Fibroblast of villous mesenchyme (primary cell): ENCODE data around the gene MST1. TPM values are rescaled to one million over a fixed set of nuclear protein-coding genes. Genes with fewer than 3 reads are reported as not detected.
A peak's percentile ranks its signal among the peaks of the same experiment; 100 is the strongest.

Experiments used
- DNase-seq: peaks from one replicate; pipeline ENCODE4 v3.0.0-alpha.2; 2010; ENCODE audit warnings: low read depth
- H3K4me3 ChIP-seq: 2 replicates; pipeline ENCODE4 v1.5.1; 2011; ENCODE audit warnings: low read depth, mild to moderate bottlenecking, low read length
- total RNA-seq: library from RNA; depleted of rRNA; stranded (reverse); fragments of >200 nt; gene quantifications from 2 replicates; pipeline ENCODE4 v1.2.3, GENCODE V29; 2012
- TF ChIP-seq, protein P1 (sequence below): IDR thresholded peaks from 2 replicates; pipeline ENCODE4 v1.5.1; 2012; ENCODE audit warnings: low read depth, mild to moderate bottlenecking, low read length; ENCODE audit not compliant: insufficient read depth

The MST1 gene
- total RNA-seq, 1 donor, result 1.7 TPM

DNA sequence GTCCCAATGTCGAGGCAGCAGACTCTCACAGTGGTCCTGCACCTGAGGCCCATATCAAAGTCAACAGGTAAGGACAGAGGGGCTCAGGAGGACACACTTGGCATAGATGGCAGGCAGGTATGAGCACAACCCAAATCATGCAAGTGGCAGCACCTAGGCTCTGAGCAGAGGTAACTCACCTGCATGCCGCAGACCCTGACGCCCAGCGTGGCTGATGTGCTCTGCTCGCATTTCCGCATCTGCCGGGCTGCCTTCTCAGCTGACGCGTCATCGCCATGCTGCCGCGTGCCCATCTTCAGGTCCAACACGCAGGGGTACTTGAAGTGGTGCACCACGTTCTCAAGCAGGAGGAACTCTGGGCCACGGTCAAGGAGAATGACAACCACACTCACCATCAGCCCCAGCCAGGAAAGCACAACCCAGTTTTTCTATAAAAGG, 38.7 kb upstream of the MST1 start:
- TF ChIP-seq, protein P1, sequence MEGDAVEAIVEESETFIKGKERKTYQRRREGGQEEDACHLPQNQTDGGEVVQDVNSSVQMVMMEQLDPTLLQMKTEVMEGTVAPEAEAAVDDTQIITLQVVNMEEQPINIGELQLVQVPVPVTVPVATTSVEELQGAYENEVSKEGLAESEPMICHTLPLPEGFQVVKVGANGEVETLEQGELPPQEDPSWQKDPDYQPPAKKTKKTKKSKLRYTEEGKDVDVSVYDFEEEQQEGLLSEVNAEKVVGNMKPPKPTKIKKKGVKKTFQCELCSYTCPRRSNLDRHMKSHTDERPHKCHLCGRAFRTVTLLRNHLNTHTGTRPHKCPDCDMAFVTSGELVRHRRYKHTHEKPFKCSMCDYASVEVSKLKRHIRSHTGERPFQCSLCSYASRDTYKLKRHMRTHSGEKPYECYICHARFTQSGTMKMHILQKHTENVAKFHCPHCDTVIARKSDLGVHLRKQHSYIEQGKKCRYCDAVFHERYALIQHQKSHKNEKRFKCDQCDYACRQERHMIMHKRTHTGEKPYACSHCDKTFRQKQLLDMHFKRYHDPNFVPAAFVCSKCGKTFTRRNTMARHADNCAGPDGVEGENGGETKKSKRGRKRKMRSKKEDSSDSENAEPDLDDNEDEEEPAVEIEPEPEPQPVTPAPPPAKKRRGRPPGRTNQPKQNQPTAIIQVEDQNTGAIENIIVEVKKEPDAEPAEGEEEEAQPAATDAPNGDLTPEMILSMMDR, result no peak
- H3K4me3 ChIP-seq, result no peak overlapping the region
- DNase-seq, result no peak

DNA sequence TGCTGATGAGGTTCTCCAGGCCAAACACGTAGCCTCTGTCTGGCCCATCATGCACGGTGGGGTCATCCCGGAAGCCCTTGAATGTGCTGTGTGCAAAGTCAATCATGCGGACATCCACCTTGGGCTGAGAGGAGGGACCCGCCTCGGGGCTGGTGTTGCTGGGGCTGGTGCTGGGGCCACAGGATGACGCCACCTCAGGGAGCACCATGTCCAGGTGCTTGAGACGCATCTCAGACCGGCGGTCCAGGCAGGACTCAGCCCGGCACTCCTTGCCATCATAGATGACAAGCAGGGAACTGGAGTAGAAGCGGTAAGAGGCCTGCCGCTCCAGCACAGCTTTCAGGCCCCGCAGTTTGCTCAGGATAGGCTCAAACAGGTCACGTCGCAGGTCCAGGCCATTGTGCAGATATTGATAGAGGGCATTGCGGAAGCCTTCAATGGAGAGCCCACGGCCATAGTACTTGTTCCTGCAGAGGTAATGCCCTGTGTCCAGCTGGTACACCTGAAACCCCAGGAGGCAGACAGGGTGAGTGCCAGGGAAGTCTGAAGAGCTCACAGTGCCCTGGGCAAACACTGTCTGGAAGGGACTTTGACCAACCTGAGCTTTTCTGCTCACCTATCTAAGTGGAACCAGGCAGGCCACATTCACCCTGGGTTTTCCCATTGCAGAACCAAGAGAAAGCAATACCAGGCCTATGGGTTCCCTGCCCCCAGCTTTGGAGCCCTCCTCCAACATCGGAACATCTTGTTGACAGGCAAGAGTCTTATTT, 38.1 kb upstream of the MST1 start:
- H3K4me3 ChIP-seq, result no peak overlapping the region
- TF ChIP-seq, protein P1, result no peak
- DNase-seq, result no peak

DNA sequence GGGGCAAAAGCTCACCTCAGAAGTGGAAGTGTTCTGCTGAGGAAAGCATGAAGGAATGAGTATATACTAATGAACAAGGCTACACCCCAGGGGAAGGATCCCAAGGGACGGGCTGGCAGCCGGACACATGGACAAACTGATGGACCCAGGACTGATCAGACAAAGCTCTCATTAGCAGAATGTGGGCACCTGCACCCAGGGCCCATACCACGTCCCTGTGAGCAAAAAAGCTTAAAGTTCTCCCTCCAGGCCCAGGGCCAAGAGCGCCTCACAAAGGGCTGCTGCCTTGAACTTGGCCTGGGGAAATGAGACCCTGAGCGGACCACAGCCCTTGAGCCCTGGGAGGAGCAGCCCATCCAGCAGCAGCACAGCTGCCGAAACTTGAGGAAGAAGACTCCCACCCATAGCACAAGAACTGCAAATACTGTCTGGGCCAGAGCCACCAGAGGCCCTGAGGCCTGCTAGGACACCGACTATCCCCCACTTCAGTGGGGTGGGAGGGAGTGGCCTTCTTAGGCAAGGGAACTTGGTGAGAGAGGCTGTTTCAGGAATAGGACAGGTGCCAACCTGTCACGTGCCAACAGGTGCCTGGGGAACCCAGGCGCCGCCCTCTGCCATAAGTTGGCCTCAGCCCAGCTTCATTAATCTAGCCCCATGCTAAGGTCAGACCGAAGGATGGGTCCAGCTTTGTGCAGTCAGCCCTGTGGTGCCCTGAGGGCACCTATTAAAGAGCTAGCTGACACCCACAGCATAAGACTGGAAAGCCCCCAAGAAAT, 36.8 kb upstream of the MST1 start:
- no peak for DNase-seq
- TF ChIP-seq, protein P1, result no peak
- no peak overlapping the region for H3K4me3 ChIP-seq

DNA sequence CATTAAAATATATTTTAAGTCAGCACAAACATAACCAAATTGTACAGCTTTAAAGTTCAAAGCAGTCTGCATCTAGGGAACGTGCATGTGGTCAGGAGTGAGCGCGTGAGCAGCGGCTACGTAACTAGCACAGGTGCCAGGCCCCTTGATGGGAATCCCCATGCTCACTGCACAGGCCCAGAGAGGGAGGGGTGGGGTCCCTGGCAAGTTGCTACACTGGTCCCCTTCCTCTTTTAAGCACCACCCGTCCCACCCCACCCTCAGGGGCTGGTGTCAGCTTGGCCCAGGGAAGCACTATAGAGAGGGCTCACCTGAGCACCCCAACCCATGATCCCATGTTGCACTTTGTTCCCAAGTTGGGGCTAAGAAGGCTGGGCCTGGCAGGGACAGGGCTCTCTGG, 35.3 kb upstream of the MST1 start:
- DNase-seq, result peak; percentile 50
- TF ChIP-seq, protein P1, result no peak

DNA sequence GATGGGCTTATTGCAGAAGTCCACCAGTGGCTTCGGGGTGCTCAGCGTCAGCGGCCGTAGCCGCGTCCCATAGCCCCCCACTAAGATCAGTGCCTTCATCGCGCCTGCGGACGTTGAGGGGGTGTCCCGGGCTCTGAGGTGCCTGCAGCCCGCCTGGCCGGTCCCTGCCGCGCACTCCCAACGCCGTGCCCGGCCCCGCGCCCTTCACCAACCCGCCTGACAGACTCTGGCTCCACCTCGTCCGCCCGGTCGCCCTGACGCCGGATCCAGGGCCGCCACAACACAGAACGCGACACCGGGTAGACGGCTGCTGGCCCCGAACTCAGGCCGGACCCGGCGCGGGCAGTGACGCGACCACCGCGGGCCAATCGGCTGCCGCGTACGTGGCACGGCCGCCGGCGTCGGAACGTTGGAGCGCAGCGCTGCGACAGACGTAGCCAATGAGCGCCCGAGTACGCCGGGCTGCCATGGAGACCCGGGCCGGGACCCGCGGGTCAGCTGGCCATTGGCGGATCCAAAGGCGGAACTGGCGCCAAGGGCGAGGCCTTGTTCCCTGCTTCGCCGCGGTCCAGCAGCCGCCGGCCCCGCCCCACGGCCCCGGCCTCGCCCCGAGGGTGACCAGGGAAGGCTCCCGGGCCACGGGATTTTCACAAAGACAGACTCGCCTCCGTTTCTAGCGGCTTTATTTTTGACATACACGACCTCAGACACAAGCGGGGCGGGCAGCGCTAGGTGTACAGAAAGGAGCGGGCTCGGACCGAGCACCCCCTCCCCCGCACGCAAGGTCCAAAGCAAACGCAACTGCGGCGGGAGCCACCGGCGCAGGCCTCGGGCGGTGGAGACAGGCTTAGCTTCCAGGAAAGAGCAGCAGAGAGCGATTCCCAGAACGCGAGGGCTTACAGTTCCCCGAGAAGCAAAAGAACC, 34.6 kb upstream of the MST1 start, which contains the start of gene GMPPB:
GMPPB (minus strand) TSS at position 324 of the 924 bp plus-strand sequence; CDS start at position 99, 225 bp downstream.
- peak within 1 kb of the TSS; percentile 100 for H3K4me3 ChIP-seq
- TF ChIP-seq, protein P1, result no peak
- peak; percentile 97 for DNase-seq

More for the DNA sequence above, 35.3 kb upstream of the MST1 start:
- peak overlapping the region; percentile 65 for H3K4me3 ChIP-seq

DNA sequence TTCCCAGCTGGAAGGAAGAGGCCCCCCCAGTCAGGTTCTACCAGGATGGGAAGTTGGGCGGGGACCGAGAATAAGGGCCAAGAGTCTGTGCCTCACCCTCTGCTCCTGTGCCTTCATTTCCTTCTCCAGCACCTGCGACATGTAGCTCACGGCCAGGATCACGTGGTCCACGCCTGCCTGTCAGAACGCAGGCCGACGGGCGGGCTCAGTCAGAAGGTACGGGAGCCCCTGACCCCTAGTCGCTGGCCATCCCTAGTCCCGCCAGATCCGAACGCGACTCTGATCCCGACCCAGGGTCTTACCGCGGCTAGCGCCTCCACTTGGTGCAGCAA, 34.0 kb upstream of the MST1 start:
- H3K4me3 ChIP-seq, result peak overlapping the region; percentile 100
- TF ChIP-seq, protein P1, result no peak
- DNase-seq, result peak; percentile 59
